Measurements from ENCODE around the gene ABCA1.
A peak's percentile ranks its signal among the peaks of the same experiment; 100 is the strongest.
"Not testable (repeated sequence)": the region's sequence is repeated elsewhere in the genome, so short reads cannot be mapped to it uniquely, and the experiment has no call there.

ABCA1 gene, protein sequence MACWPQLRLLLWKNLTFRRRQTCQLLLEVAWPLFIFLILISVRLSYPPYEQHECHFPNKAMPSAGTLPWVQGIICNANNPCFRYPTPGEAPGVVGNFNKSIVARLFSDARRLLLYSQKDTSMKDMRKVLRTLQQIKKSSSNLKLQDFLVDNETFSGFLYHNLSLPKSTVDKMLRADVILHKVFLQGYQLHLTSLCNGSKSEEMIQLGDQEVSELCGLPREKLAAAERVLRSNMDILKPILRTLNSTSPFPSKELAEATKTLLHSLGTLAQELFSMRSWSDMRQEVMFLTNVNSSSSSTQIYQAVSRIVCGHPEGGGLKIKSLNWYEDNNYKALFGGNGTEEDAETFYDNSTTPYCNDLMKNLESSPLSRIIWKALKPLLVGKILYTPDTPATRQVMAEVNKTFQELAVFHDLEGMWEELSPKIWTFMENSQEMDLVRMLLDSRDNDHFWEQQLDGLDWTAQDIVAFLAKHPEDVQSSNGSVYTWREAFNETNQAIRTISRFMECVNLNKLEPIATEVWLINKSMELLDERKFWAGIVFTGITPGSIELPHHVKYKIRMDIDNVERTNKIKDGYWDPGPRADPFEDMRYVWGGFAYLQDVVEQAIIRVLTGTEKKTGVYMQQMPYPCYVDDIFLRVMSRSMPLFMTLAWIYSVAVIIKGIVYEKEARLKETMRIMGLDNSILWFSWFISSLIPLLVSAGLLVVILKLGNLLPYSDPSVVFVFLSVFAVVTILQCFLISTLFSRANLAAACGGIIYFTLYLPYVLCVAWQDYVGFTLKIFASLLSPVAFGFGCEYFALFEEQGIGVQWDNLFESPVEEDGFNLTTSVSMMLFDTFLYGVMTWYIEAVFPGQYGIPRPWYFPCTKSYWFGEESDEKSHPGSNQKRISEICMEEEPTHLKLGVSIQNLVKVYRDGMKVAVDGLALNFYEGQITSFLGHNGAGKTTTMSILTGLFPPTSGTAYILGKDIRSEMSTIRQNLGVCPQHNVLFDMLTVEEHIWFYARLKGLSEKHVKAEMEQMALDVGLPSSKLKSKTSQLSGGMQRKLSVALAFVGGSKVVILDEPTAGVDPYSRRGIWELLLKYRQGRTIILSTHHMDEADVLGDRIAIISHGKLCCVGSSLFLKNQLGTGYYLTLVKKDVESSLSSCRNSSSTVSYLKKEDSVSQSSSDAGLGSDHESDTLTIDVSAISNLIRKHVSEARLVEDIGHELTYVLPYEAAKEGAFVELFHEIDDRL (N-terminal part only)

DNA sequence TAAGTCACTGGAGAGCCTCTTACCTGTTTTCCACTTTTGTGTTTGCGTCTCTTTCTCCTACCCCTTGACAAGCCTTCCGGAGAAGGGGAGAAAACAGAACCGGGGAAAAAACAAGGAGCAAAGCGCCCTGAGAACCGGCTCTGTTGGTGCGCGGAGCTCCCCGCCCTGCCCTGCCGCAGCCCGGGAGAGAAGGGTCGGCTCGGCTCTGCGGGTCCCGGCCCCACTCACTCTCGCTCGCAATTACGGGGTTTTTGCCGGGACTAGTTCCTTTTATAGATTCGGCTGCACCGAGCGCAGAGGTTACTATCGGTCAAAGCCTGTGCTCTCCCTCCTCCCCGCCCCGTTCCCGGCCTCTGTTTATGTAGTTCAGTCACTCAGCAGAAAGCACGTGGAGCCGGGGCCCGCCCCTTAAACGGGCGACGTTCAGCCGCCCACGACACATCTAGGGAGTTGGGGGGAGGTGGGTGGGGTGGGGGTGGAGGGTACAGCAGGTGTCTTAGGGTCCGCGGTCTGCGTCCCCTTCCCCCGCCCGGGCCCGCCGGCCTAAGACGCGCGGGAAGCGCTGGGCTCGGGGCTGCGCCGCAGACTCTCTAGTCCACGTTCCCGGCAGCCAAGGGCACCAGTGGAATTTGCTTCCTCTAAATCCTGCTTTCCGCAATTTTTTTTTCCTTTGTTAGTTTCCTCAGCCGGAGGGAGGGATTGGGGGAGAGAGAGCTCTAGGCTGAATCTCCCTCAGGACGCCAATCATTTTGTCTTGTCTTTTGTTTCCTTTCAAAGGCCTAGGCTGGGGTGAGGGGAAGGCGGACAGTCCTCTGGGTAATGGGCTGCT lies at the start of gene ABCA1:
Gene ABCA1, minus strand, starts transcription at position 244 of the 829 bp plus-strand sequence. CDS start 24,476 bp downstream, outside the sequence.
- peak; percentile 65 to 77 (median 70) for DNase-seq (ENCODE audit: low read depth in 2 of 3, low spot score in 1 of 3)

DNA sequence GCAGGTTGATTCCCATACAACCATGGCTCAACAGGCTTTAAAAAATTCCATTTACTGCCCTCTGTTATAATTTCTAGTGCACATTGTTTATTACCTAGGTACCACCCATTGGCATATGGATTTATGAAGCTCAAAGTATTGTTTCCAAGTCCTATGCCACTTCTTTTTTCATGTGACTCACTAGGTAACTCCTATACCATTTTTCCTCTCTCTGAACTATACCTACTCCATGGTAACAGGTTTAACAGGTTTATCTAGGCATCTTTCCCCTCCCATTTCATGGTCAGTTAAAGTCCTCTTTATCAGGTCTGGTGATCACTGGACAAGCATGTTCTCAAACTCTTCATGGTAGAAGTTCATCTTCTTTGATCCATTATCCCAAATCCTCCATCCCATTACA lies 49.6 kb upstream of the ABCA1 start:
- no peak for DNase-seq (ENCODE audit: low read depth in 2 of 3, low spot score in 1 of 3)

DNA sequence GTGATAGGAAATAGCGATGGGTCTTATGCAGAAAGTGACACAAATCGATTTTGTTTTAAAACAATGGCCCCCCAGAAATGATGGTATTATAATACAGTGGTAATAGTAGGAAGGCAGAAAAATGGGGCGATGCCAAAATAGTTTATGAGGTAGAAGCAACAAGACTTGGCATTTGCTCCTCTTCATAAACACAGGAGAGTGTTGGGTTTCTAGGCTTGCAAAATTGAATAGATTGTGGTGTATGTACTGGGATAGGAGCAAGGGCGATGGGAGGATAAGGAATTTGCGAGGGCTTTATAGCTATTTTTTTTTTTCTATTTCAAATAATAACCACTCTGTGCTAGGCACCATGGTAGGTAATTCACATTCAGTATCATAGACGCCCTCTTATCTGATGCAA lies 49.2 kb upstream of the ABCA1 start:
- DNase-seq (ENCODE audit: low read depth in 2 of 3, low spot score in 1 of 3) = no peak

DNA sequence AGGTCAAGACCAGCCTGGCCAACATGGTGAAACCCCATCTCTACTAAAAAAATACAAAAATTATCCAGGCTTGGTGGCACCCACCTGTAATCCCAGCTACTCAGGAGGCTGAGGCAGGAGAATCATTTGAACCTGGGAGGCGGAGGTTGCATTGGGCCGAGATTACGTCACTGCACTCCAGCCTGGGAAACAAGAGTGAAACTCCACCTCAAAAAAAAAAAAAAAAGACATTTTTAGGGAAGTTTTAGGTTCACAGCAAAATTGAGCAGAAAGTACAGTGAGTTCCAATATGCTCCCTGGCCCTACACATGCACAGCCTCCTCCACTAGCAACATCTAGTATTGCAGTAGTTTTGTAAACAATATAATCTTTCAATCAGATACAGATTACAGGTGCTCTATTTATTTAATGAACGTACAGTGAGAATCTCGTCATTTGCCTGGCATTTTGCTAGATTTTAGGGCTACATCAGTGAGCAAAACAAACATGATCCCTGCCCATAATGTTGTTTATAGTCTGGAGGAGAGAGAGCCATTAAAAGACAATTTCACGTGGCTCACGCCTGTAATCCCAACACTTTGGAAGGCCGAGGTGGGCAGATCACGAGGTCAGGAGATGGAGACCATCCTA lies 48.1 kb upstream of the ABCA1 start:
- DNase-seq (ENCODE audit: low read depth in 2 of 3, low spot score in 1 of 3) = not testable (repeated sequence)

DNA sequence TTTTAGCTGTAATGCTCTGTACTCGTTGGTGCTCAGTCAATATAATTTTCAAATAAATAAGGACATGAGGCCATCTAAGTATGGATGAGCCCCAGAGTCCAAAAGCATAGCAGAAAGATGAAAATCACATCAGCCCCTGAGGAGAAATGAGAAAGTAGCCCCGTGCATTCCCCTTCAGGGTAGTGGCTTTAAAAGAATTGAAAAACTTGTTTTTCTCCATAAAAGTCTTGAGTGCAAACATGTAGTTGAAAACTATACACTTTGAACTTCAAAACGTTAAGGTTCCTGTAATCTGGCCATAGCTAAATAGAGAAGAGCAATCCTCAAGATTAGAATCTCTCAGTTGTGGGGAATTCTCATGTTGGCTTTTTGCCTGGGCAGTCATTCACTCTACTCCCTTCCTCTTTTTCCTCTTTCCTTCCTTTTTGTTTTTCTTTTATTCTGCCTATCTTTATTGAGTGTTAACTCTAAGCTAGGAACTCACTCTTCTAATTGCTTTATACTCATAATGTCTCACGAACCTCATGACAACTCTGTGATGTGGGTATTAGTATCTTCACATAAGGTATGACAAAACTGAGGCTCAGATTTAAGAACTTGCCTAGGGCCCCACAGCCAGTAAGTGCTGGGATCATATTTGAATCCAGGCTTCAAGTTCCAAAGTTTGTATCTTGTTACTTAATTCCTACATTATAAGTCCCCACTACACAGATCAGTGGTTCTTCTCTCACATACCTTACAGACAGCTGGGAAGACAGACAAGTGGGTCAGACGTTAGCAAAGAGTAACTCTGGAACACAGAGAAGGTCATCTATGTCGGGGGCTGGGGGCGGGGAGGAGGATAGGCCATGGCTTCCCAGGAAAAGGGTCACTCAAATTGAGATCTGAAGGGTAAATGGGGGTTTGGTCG lies 46.4 kb upstream of the ABCA1 start:
- no peak for DNase-seq (ENCODE audit: low read depth in 2 of 3, low spot score in 1 of 3)

DNA sequence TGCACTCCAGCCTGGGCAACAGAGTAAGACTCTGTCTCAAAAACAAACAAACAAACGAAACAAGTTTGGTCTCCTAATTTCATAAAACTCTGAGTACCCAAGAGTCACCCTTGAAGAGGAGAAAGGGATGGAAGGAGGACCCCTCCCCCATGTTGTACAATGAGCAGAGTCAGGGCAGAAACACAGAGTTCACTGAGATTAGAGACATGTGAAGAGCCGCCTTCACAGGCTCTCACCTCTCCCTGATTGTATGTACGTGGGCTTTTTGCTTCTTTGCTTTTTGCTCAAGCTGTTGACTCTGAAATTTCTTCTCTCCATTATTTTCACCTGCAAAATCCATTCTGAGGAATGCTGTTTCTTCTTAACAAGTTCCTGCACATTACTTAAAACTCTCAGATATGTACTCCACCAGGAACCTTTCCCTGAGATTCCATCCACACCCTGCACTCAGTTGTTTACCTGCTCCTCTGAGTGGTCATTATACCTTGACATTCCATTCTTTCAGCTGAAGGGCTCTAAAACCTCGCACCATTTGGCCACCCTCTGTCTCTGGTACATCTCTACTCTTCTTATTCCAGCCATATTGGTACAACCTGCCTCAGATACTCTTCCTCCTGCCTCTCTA lies 44.4 kb upstream of the ABCA1 start:
- no peak for DNase-seq (ENCODE audit: low read depth in 2 of 3, low spot score in 1 of 3)

DNA sequence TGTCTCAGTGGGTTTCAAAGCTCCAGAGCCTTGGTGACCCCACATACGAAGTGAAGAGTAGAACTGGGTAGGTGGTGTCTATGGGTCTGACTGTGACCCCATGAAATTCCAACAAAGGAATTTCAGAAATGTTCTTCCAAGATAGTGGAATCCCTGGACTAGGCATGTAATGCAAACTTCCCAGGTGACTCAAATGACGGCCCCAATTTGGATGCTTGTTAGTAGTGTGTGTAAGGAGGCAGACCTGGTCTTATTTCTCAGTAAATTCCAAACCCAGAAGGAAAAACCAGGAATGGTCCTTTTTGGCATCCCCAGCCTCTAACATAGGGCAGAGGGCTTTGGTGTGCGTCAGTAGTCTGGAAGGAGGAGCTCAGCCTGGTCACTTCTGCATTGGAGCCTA lies 43.6 kb upstream of the ABCA1 start:
- no peak for DNase-seq (ENCODE audit: low read depth in 2 of 3, low spot score in 1 of 3)

DNA sequence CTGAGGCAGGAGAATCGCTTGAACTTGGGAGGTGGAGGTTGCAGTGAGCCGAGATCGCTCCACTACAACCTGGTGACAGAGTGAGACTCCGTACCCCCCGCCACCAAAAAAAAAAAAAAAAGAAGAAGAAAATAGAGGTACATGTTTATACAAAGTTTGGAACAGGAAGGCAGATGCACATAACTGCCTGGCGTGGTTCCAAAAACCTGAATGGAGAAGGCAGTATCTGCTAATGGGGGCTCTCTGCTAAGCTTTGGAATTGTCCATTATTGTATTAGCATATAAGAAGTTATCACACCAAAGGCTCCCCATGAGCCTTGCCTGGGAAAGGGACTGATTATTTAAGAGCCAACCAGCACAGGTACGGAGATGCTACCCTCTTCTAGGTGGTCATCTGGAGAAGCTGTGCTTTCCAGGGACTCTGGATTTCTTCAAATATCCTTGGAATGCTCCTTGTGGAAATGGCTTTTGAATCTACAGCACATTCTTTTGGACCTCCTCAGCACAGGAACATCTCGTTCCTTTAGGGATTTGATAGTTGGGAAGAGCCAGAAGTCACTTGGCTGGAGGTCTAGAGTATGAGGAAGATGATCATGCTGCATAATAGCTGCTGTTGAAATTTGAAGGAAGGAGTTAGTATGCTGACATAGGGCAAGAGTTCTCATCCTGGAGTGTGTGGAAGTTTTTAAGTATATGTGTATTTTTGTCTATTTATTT lies 42.5 kb upstream of the ABCA1 start:
- no peak for DNase-seq (ENCODE audit: low read depth in 2 of 3, low spot score in 1 of 3)

DNA sequence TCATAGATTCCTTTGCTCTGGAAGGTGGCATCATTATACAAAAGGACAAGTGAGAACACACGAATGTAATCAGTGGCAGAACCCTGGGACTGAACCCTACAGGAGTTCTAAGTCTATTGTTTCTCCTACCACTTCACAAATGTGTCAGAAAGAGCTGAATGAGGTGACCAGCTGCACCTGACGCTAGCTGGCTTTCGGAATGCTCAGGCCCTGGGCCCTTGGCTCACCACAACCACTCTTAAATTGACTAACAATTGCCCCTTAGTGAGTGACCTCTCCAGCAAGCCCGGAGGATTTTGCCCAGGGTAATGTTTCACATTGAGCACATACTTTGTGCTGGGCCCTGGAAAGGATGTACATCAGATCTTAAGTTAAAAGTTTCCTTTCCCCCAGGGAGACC lies 41.2 kb upstream of the ABCA1 start:
- DNase-seq (ENCODE audit: low read depth in 2 of 3, low spot score in 1 of 3) = no peak

DNA sequence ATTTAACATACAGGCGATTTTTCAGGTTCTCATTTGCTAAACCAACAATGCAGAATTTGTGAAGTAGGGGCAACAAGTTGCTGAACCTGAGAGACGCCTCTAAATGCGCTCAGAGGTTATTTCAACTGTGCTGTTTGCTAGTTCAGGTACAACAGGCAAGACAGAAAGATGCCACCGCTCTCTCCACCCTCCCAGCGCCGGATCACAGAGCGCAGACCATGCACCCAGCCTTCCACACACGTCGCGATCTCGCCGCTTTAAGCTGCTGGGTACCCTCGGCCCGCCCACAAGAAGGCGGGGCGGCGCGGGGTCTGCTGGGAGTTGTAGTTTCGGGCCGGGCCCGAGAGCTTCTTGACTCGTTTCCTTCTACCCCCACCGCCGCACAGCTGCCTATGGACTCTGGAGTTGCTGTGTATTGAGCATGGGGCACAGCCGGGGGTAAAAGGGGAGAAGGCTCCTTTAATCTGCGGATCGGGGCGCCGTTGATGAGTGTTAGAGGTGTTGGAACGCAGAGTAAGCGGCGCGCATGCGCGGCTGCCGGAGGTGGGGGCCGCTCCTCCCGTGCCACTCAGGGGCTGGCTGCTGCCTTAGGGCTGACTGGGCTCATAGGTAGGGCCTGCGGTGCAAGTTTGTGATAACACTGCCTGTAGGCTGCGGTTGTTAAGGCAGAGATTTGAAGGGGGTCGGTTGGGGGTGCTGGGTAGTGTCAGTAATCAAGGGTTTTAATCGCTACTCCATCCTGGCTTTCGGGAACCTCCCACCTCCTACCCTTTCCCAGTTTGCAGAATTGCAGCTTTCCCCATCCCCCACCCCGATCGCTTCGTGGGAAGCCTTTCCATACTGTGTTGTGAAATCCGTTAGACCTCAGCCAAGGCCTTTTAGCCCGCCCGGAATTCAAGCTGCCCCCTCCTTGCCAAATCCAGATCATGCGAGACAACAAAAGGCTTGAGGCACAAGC lies 40.3 kb upstream of the ABCA1 start:
- DNase-seq (ENCODE audit: low read depth in 2 of 3, low spot score in 1 of 3) = peak; percentile 81 to 88 (median 83)

DNA sequence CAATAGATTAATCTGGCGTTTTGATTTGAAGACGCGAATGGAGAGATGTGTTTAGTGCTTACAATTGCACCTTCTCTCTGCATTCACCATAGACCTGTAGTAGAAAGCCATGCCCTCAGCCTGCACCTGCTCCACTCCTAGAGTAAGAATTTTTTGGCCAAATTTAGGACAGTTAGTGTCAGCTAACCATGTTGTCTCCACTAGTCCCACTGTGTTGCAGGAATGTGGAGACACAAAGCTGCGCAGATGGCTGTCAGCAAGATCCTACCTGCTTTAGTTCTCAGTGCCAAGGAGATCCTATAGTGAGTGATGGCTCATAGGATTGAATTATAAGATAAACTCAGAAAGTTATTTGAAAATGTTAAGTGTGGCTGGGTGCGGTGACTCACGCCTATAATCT lies 35.1 kb upstream of the ABCA1 start:
- no peak for DNase-seq (ENCODE audit: low read depth in 2 of 3, low spot score in 1 of 3)

DNA sequence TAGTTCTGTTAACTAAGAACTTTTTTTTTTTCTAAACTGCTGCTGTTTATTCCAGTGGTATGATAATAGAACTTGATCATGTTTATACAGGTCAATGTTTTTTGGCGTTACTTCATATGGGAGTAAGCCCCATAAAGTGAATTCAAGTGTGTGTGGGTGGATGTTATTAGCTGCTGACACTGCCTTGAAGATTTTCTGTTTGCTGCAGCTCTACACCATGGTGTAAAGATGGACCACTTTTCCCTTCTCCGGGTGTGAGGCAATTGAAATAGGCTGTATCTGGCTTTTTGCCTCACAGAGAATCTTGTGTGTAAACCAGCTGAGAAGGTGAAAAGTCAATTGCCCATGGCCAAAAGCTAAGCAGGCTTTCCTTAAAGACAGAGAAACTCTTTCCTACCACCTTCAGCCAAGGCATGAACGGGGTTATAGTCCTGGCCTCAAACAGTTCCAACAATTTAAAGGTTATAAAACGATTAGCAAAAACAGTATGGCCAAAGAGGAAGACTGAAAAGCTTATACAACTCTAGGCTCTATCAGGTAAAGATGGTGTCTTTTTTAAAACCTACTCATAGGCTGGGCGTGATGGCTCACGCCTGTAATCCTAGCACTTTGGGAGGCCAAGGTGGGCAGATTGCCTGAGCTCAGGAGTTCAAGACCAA lies 33.9 kb upstream of the ABCA1 start:
- DNase-seq (ENCODE audit: low read depth in 2 of 3, low spot score in 1 of 3) = no peak

DNA sequence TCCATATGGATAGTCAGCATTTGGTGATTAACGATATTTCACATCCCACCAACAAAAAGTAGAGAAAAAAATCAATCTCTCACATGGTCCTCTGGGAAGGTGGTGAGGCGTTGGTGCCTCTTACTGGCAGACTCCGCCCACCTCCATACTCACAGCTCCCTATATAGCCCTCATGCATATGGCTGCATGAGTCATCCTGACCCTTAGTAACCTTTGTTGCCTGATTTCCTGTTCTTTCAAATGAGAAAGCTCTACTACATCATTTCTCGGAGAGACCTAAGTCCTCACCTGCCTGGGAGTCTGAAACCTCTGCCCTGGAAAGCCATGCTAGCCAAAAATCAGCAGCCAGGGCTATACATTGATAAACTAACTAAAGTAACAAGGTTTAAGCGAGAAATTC lies 33.3 kb upstream of the ABCA1 start:
- peak; percentile 50 to 69 (median 59) for DNase-seq (ENCODE audit: low read depth in 2 of 3, low spot score in 1 of 3)

DNA sequence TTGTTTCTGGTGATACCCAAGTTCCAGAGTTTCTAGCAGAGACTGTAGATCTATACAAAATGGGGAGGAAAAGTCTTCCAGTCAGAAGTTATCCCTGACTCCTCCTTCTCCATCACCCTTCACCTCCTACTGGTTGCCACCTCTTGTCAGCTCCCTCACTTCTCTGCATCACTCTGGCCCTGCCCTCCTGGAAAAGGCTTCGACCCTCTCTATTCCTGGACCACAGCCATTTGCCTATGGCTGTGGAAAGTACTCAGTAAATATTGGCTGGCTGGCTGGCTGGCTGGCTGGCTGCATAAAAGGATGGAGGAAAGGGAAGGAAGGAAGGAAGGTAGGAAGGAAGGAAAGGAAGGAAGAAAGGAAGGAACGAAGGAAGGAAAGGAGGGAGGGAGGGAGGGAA lies 32.7 kb upstream of the ABCA1 start:
- no peak for DNase-seq (ENCODE audit: low read depth in 2 of 3, low spot score in 1 of 3)

DNA sequence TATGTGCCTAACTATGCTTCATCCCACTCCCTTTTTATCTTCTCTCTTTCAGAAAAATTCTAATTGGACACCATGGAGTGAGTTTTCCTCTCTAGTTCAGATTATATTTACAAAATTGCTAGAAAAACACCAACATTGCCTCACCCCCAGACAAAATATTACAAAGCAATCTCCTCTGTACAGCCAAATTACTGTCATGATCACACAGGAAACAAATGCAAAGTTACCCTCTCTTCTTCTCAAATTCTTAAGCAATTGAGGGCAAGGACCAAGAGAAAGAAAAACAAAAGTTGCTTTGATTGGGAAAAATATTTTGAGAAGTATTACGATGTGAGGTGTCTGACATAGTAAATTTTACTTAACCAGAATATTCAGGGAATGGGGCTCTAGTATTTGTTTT lies 30.8 kb upstream of the ABCA1 start:
- no peak for DNase-seq (ENCODE audit: low read depth in 2 of 3, low spot score in 1 of 3)

DNA sequence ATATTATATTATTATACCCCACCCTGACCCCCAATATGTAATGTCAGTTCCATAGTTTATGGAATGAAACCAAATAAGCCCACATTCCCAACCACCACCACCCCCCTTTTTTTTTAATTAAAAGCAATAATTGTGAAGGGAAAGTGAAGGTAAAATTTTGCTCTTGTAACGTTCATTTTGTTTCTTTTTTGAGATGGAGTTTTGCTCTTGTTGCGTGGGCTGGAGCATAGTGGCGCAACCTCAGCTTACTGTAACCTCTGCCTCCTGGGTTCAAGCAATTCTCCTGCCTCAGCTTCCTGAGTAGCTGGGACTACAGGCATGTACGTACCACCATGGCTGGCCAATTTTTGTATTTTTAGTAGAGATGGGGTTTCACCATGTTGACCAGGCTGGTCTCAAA lies 30.1 kb upstream of the ABCA1 start:
- DNase-seq (ENCODE audit: low read depth in 2 of 3, low spot score in 1 of 3) = not testable (repeated sequence)

All from stimulated activated CD4-positive, alpha-beta T cell treated with anti-CD3 and anti-CD28 coated beads, Interleukin-12 subunit alpha, Interleukin-12 subunit beta, amount 100 ng/mL, for 48 hours (primary cell).